Effector memory CD4-positive, alpha-beta T cell (primary cell): ENCODE results near the gene SRGAP2C.
"Not testable (repeated sequence)": the region's sequence is repeated elsewhere in the genome, so short reads cannot be mapped to it uniquely, and the experiment has no call there.

ENCODE experiments used
- DNase-seq, 3 donors: peaks; one replicate each; pipeline ENCODE4 v3.0.0-alpha.2; 2020
- H3K27ac ChIP-seq: 2 replicates; pipeline ENCODE4 v1.7.0; 2013; ENCODE audit warnings: mild to moderate bottlenecking, low read length, moderate library complexity; ENCODE audit not compliant: insufficient read depth, poor library complexity, severe bottlenecking
- H3K27me3 ChIP-seq: replicated peaks from 2 replicates; pipeline ENCODE4 v1.7.0; 2013; ENCODE audit warnings: mild to moderate bottlenecking, low read length; ENCODE audit not compliant: insufficient read depth, control insufficient read depth, poor library complexity, severe bottlenecking
- H3K36me3 ChIP-seq: 2 replicates; pipeline ENCODE4 v1.7.0; 2013; ENCODE audit warnings: mild to moderate bottlenecking, low read length, moderate library complexity; ENCODE audit not compliant: control insufficient read depth, insufficient read depth
- H3K4me1 ChIP-seq: 2 replicates; pipeline ENCODE4 v1.7.0; 2013; ENCODE audit warnings: low read length, mild to moderate bottlenecking; ENCODE audit not compliant: control insufficient read depth, insufficient read depth, poor library complexity, severe bottlenecking
- H3K4me3 ChIP-seq: 2 replicates; pipeline ENCODE4 v1.7.0; 2013; ENCODE audit warnings: low read length, low read depth, mild to moderate bottlenecking; ENCODE audit not compliant: insufficient read depth, poor library complexity, severe bottlenecking
- H3K9me3 ChIP-seq: 2 replicates; pipeline ENCODE4 v1.7.0; 2013; ENCODE audit warnings: mild to moderate bottlenecking, low read length, moderate library complexity; ENCODE audit not compliant: control insufficient read depth

SRGAP2C gene

GRCh38 chr1:121417325-121417923 lies 232.6 kb downstream of the SRGAP2C start:
- Histone ChIP-seq H3K4me1 (no peaks in the 10 kb centered on the region), H3K27me3 (no peaks in the 10 kb centered on the region), H3K4me3 (no peak overlapping the region), H3K36me3 (no peaks in the 10 kb centered on the region), H3K9me3 (no peaks in the 10 kb centered on the region), H3K27ac (no peak overlapping the region)
- no peak for DNase-seq

GRCh38 chr1:121418369-121419049 lies 233.7 kb downstream of the SRGAP2C start:
- no peak overlapping the region for H3K4me3 ChIP-seq
- no peaks in the 10 kb centered on the region for H3K9me3 ChIP-seq
- no peaks in the 10 kb centered on the region for H3K4me1 ChIP-seq
- no peaks in the 10 kb centered on the region for H3K36me3 ChIP-seq
- DNase-seq = no peak
- no peak overlapping the region for H3K27ac ChIP-seq
- no peaks in the 10 kb centered on the region for H3K27me3 ChIP-seq

- not testable (repeated sequence) for H3K27me3 ChIP-seq, H3K36me3 ChIP-seq, H3K4me1 ChIP-seq, H3K4me3 ChIP-seq, DNase-seq, H3K9me3 ChIP-seq, H3K27ac ChIP-seq
These were observed 234.4 kb downstream of the SRGAP2C start for GRCh38 chr1:121419050-121419615.

GRCh38 chr1:121421490-121421889 lies 236.7 kb downstream of the SRGAP2C start:
- H3K4me3 ChIP-seq, H3K27ac ChIP-seq, H3K9me3 ChIP-seq, DNase-seq, H3K27me3 ChIP-seq, H3K36me3 ChIP-seq, H3K4me1 ChIP-seq: not testable (repeated sequence)

GRCh38 chr1:121423956-121424355 lies 239.2 kb downstream of the SRGAP2C start:
- H3K4me3 ChIP-seq, H3K4me1 ChIP-seq, H3K27me3 ChIP-seq, DNase-seq, H3K27ac ChIP-seq, H3K9me3 ChIP-seq, H3K36me3 ChIP-seq: not testable (repeated sequence)

- not testable (repeated sequence) for H3K36me3 ChIP-seq, H3K4me3 ChIP-seq, DNase-seq, H3K4me1 ChIP-seq, H3K27me3 ChIP-seq, H3K9me3 ChIP-seq, H3K27ac ChIP-seq
These were observed 248.7 kb downstream of the SRGAP2C start for GRCh38 chr1:121433517-121433916.

GRCh38 chr1:121438862-121439261 lies 254.1 kb downstream of the SRGAP2C start:
- H3K27ac ChIP-seq, H3K4me1 ChIP-seq, H3K36me3 ChIP-seq, H3K4me3 ChIP-seq, DNase-seq, H3K9me3 ChIP-seq, H3K27me3 ChIP-seq: not testable (repeated sequence)

GRCh38 chr1:121440993-121441392 lies 256.2 kb downstream of the SRGAP2C start:
- DNase-seq = no peak
- no peaks in the 10 kb centered on the region for H3K27me3 ChIP-seq
- H3K9me3 ChIP-seq = no peaks in the 10 kb centered on the region
- no peaks in the 10 kb centered on the region for H3K36me3 ChIP-seq
- no peaks in the 10 kb centered on the region for H3K4me1 ChIP-seq
- no peak overlapping the region for H3K27ac ChIP-seq
- H3K4me3 ChIP-seq = no peak overlapping the region
